ENCODE results near the gene MMP25. TPM values are rescaled to one million over a fixed set of nuclear protein-coding genes. Genes with fewer than 3 reads are reported as not detected.

MMP25 gene
- total and polyA plus RNA-seq, 2 donors from 2014 or later = 0.65 to 1.7 TPM

DNA sequence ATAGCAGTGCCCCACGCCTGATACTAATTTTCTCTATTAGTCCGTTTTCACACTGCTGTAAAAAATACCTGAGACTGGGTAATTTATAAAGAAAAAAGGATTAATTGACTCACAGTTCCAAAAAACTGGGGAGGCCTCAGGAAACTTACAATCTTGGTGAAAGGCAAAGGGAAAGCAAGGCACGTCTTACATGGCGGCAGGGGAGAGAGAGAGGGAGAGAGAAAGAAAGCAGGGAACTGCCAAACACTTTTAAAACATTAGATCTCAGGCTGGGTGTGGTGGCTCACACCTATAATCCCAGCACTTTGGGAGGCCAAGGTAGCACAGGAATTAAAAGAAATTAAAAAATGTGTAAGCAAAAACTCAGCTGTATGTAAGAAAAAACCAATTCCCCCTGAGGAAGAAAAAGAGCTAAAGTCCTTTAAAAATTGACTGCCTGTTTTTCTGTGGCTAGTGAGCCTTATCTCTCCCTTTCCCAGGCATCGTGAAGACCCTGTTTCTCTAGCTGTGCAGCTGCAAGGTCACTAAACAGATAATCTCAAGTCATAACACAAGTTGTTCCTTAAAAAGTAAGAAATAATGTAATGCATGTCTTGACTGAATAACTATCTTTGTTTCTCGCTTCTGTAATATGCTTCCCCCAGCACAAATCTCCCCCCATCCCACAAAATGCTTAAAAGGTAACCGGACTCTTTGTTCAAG lies 38.8 kb downstream of the MMP25 start:
- Histone ChIP-seq H3K9me3 (ENCODE audit: control insufficient read depth in 2 of 3, insufficient read depth in 1 of 3, low read length in 3 of 3) (no peaks in the 10 kb centered on the region), H3K9ac (ENCODE audit: low read length in 3 of 3) (no peak overlapping the region), H3K4me1 (ENCODE audit: control insufficient read depth in 2 of 3, insufficient read depth in 2 of 3, low read depth in 1 of 3, low read length in 3 of 3) (peaks cover 0 to 4% (median 3%) of the 10 kb centered on the region in 3 donors), H3K27me3 (ENCODE audit: control insufficient read depth, insufficient read depth, low read length) (no peaks in the 10 kb centered on the region), H3K36me3 (ENCODE audit: control insufficient read depth in 2 of 3, insufficient read depth in 3 of 3, low read length in 3 of 3) (no peaks in the 10 kb centered on the region), H3K27ac (ENCODE audit: low read depth in 2 of 2, low read length in 2 of 2) (no peak overlapping the region), H3K4me3 (ENCODE audit: low read length in 3 of 3) (no peak overlapping the region)
- no peak for DNase-seq
- TF ChIP-seq, protein P1, sequence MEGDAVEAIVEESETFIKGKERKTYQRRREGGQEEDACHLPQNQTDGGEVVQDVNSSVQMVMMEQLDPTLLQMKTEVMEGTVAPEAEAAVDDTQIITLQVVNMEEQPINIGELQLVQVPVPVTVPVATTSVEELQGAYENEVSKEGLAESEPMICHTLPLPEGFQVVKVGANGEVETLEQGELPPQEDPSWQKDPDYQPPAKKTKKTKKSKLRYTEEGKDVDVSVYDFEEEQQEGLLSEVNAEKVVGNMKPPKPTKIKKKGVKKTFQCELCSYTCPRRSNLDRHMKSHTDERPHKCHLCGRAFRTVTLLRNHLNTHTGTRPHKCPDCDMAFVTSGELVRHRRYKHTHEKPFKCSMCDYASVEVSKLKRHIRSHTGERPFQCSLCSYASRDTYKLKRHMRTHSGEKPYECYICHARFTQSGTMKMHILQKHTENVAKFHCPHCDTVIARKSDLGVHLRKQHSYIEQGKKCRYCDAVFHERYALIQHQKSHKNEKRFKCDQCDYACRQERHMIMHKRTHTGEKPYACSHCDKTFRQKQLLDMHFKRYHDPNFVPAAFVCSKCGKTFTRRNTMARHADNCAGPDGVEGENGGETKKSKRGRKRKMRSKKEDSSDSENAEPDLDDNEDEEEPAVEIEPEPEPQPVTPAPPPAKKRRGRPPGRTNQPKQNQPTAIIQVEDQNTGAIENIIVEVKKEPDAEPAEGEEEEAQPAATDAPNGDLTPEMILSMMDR (IDR thresholded peaks at IDR 0.05; ENCODE audit: borderline replicate concordance, extremely low read depth, insufficient read depth) = no peak
- intact Hi-C loops (cut with DNase I) = no loop called here
- FAIRE-seq = no peak

DNA sequence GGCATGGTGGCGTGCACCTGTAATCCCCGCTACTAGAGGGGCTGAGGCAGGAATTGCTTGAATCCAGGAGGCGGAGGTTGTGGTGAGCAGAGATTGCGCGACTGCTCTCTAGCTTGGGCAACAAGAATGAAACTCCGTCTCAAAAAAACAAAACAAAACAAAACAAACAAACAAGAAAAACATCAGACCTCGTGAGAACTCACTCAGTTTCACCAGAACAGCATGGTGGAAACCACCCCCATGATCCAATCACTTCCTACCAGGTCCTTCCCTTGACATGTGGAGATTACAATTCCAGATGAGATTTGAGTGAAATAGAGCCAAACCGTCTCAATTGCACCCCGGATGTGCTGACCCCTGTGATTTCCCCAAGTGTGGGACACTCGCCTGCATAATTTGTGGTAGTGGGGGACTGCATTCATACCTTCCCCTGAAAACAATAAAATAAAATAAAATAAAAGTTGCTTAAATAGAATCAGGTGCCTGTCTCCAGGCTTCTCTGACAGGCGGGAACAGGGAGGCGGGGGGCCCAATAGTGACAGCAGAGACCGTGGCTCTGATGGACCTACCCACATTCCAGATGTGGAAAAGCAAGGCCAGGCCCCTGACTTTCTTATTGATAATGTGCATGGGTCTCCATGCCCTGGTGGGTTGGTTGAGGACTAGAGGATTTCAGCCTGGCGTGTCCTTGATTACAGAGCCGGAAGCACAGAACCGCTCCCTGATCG lies 39.7 kb downstream of the MMP25 start:
- no peak for FAIRE-seq

DNA sequence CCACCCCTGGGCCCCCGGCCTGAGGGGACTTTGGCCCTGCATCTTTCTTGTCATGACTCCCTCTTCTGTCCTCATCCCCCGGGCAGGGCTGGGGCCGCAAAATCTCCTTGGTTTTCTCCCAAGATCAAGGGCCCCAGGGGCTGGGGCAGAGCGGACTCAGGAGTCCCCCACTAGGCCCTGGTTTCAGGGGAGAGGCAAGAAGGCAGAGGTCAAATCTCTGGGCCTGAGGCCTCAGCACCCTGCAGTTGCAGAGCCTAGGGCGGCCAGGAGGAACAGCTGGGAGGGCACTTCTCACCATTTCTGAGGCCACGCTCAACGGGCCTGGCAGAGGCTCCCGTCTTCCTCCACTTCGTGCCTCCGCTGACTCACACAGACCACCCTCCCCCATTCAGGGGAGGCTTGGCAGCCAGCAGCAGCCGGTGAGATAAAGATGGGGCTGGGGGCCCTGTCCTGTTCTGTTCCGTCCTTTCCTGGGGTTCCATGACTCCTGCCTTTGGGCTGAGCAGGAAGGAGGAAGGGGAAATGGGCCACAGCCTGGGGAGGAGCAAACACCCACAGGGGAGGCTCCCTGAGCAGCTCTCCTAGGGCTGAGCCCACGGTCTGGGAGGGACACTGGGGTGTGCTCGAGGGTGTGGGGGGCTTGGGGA lies 40.4 kb downstream of the MMP25 start:
- Histone ChIP-seq H3K4me3 (ENCODE audit: low read length in 3 of 3) (peak overlapping the region in 1 of 3 donors; percentile 25), H3K9me3 (ENCODE audit: control insufficient read depth in 2 of 3, insufficient read depth in 1 of 3, low read length in 3 of 3) (no peaks in the 10 kb centered on the region), H3K36me3 (ENCODE audit: control insufficient read depth in 2 of 3, insufficient read depth in 3 of 3, low read length in 3 of 3) (no peaks in the 10 kb centered on the region), H3K4me1 (ENCODE audit: control insufficient read depth in 2 of 3, insufficient read depth in 2 of 3, low read depth in 1 of 3, low read length in 3 of 3) (peaks cover 0 to 4% (median 3%) of the 10 kb centered on the region in 3 donors), H3K9ac (ENCODE audit: low read length in 3 of 3) (no peak overlapping the region), H3K27ac (ENCODE audit: low read depth in 2 of 2, low read length in 2 of 2) (peak overlapping the region; percentile 30 to 55), H3K27me3 (ENCODE audit: control insufficient read depth, insufficient read depth, low read length) (no peaks in the 10 kb centered on the region)
- TF ChIP-seq, protein P1 (IDR thresholded peaks at IDR 0.05; ENCODE audit: borderline replicate concordance, extremely low read depth, insufficient read depth) = no peak
- no peak for FAIRE-seq
- intact Hi-C loops (cut with DNase I) = no loop called here
- DNase-seq = peak in 1 of 5 donors; percentile 75

More for the DNA sequence above, 39.7 kb downstream of the MMP25 start:
- TF ChIP-seq, protein P1 (IDR thresholded peaks at IDR 0.05; ENCODE audit: borderline replicate concordance, extremely low read depth, insufficient read depth) = no peak
- Histone ChIP-seq H3K4me1 (ENCODE audit: control insufficient read depth in 2 of 3, insufficient read depth in 2 of 3, low read depth in 1 of 3, low read length in 3 of 3) (peaks cover 0 to 4% (median 3%) of the 10 kb centered on the region in 3 donors), H3K9me3 (ENCODE audit: control insufficient read depth in 2 of 3, insufficient read depth in 1 of 3, low read length in 3 of 3) (no peaks in the 10 kb centered on the region), H3K4me3 (ENCODE audit: low read length in 3 of 3) (no peak overlapping the region), H3K9ac (ENCODE audit: low read length in 3 of 3) (no peak overlapping the region), H3K36me3 (ENCODE audit: control insufficient read depth in 2 of 3, insufficient read depth in 3 of 3, low read length in 3 of 3) (no peaks in the 10 kb centered on the region), H3K27ac (ENCODE audit: low read depth in 2 of 2, low read length in 2 of 2) (peak overlapping the region in 1 of 2 donors; percentile 30), H3K27me3 (ENCODE audit: control insufficient read depth, insufficient read depth, low read length) (no peaks in the 10 kb centered on the region)
- intact Hi-C loops (cut with DNase I) = no loop called here
- DNase-seq = peak in 1 of 5 donors; percentile 14
